ENCODE measurements around the gene FGR.

The FGR gene

GRCh38 chr1:27615346-27616192, 19.4 kb downstream of the FGR start:
- no peak for DNase-seq

GRCh38 chr1:27614625-27615344, 20.2 kb downstream of the FGR start:
- DNase-seq, result peak; percentile 71

- DNase-seq, result no peak
Measured at GRCh38 chr1:27614043-27614624, 20.9 kb downstream of the FGR start.

- DNase-seq, result no peak
Measured at GRCh38 chr1:27612718-27613117, 22.3 kb downstream of the FGR start.

- no peak for DNase-seq
Measured at GRCh38 chr1:27611450-27611849, 23.5 kb downstream of the FGR start.

- no peak for DNase-seq
Measured at GRCh38 chr1:27609618-27610240, 25.3 kb downstream of the FGR start.

GRCh38 chr1:27609210-27609555, 25.8 kb downstream of the FGR start:
- DNase-seq, result no peak

GRCh38 chr1:27607239-27607804, 27.7 kb downstream of the FGR start:
- peak; percentile 95 for DNase-seq

GRCh38 chr1:27606708-27607238, 28.2 kb downstream of the FGR start:
- DNase-seq, result no peak

GRCh38 chr1:27605796-27606707, 28.9 kb downstream of the FGR start:
- DNase-seq, result peak; percentile 84

GRCh38 chr1:27605300-27605766, 29.7 kb downstream of the FGR start:
- DNase-seq, result no peak

GRCh38 chr1:27604579-27605299, 30.2 kb downstream of the FGR start:
- no peak for DNase-seq

- peak; percentile 95 for DNase-seq
Measured at GRCh38 chr1:27603681-27604578, 31.1 kb downstream of the FGR start, which contains the start of gene AHDC1. Gene AHDC1, minus strand, starts transcription at chr1:27604144. Its CDS starts 52,029 bp downstream, at chr1:27552115.

- DNase-seq, result peak; percentile 53
Measured at GRCh38 chr1:27603309-27603680, 31.7 kb downstream of the FGR start.

GRCh38 chr1:27602462-27603308, 32.3 kb downstream of the FGR start:
- DNase-seq, result peak; percentile 60

- DNase-seq, result peak; percentile 69
Measured at GRCh38 chr1:27601771-27602461, 33.1 kb downstream of the FGR start.

- DNase-seq, result peak; percentile 50
Measured at GRCh38 chr1:27601321-27601770, 33.6 kb downstream of the FGR start.
